HG03469 (cell line): ENCODE results near the gene SLC6A12.

Source experiments
- ATAC-seq: cut with Tn5 transposase; IDR thresholded peaks from one replicate; pipeline ENCODE4 v1.9.1; 2021; ENCODE audit warnings: mild to moderate bottlenecking, moderate library complexity, moderate number of reproducible peaks; ENCODE audit not compliant: unreplicated experiment

SLC6A12 gene

GRCh38 chr12:180445-180844 lies 33.5 kb downstream of the SLC6A12 start:
- ATAC-seq = no peak

GRCh38 chr12:179885-180284 lies 34.1 kb downstream of the SLC6A12 start:
- ATAC-seq = no peak

GRCh38 chr12:179131-179884 lies 34.6 kb downstream of the SLC6A12 start:
- ATAC-seq = no peak

DNA sequence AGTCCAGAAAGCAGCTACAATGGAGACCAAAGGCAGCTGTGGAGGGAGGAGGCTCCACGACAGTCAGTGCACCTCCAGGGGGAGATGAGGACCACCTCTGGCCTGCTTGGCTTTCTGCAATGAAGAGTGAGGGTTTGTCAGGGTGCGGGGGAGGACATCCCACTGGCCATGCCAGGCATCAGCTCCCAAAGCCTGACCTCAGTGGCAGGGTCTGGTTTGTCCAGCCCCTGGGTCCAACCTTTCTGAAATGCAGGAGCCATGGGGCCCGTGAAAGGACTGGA lies 35.2 kb downstream of the SLC6A12 start:
- ATAC-seq = no peak

- no peak for ATAC-seq
Observed at GRCh38 chr12:177980-178828, 35.8 kb downstream of the SLC6A12 start.

DNA sequence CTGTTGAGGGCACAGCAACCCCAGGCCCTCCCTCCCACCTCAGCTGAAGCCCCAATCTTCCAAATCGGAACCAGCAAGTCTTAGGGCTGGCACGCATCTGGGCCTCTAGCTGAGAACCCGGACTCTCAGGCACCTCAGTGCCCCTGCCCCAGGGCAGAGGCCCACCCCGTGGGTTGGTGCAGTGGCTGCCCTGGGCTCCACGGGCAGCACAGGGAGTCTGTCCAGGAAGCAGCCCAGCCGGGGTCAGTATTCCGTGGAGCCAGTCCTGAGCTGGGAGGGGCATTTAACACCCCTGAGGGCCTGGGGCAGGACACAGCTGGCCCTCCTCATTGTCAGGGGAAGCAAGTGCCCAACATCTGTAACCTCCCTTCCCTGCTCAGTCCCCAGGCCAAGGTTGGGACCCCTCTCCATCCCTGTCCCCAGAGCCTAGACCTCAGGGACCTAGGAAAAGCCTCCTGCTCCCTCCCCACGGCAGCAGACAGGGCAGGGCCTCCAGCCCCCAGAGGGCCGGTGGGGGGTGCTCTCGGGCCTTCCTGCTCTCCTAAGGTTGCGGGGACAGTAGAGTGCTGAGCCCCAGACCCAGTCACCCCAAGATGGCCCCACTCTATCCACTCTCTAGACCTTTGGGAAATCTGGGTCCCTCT lies 36.5 kb downstream of the SLC6A12 start:
- ATAC-seq = no peak

DNA sequence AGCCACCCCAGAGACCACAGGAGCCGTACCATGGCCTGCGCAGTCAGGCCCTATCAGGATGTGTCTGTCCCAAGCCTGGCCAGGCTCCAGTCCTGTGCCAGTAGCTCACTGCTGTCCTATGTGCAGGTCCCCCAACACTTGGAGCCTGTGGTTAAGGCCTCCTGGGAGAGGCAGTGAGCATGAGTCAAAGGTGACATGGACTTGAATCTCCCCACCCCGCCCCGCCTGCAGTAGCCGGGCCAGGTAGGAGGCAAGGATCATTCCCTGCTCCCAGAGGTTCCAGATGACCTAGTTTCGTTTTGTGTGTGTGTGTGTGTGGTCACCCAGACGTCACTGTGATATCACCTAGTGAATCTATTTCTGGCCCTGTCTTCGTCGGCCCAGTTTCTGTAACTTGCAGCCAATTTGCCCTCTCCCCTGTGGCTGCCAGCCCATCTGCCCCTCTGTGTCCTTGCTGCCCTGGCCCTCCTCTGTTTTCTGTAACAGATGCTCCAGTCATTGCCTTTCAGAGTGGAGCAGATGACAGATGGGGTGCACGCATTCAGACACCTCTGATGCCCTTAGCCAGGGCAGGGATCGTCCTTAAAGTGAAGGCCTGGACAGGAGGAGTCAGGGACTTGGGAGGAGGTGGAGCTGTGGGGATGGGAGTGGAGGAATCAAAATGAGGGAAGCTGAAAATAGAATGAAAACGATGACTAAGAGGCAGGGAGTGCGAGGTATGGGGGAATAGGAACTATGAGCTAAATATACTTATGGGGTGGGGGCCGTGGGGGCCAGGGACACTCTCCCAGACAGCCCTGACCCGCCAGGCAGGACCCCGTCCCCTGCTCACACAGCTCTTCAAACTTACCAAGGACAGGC lies 37.4 kb downstream of the SLC6A12 start:
- ATAC-seq = no peak

DNA sequence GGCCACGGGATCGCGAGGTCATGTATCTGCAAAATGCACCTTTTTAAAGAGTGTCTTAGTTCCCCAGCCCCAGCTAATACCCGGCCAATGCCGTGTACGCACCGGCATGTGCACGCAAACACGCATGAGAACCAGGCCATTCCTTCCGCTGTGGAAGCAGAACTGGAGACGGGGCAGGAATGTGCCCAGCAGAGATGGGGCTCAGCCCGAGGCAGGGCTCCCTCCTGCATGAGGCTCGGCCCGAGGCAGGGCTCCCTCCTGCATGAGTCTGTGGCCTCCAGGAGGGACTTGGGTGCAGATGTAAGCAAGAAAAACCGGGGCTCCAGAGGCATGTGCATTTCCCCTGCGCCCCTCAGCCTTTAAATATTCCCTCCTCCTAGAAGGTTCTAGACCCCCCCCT lies 38.2 kb downstream of the SLC6A12 start:
- ATAC-seq = no peak

DNA sequence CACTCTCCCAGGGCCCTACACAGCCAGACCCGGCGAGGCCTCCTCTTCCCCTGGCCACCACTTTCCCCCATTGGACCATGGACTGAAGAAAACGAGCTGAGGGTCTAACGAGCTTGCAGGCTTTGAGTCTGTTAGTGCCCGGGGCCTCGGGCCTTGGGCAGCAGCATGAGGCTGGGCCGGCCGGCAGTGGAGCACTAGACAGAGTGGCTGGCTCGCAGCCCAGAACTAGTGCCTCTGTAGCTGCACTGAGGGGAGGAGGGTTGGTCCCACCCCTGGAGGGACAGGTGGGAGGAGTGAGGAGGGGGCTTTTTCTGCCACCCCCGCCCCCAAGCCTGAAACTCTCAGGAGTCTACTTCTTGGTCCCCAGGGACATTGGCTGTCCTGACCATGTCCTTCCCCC lies 38.7 kb downstream of the SLC6A12 start:
- ATAC-seq = no peak

DNA sequence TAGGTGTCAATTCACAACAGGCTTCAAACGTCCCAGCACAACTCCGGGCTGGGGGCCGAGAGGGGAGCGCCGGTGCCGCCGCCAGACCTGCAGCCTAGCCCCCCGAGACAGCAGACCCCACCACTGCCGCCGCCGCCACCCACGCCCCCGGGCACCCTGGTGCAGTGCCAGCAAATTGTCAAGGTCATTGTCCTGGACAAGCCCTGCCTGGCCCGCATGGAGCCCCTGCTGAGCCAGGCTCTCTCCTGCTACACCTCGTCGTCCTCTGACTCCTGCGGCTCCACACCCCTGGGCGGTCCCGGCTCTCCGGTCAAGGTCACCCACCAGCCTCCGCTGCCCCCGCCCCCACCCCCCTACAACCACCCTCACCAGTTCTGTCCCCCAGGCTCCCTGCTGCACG lies 39.4 kb downstream of the SLC6A12 start:
- ATAC-seq = no peak

- ATAC-seq = no peak
Observed at GRCh38 chr12:174124-174523, 39.8 kb downstream of the SLC6A12 start.

GRCh38 chr12:172732-173161 lies 41.2 kb downstream of the SLC6A12 start:
- ATAC-seq = no peak

GRCh38 chr12:171743-172676 lies 41.9 kb downstream of the SLC6A12 start:
- no peak for ATAC-seq

- no peak for ATAC-seq
Observed at GRCh38 chr12:171276-171675, 42.7 kb downstream of the SLC6A12 start.

- ATAC-seq = no peak
Observed at GRCh38 chr12:170371-171225, 43.4 kb downstream of the SLC6A12 start.

DNA sequence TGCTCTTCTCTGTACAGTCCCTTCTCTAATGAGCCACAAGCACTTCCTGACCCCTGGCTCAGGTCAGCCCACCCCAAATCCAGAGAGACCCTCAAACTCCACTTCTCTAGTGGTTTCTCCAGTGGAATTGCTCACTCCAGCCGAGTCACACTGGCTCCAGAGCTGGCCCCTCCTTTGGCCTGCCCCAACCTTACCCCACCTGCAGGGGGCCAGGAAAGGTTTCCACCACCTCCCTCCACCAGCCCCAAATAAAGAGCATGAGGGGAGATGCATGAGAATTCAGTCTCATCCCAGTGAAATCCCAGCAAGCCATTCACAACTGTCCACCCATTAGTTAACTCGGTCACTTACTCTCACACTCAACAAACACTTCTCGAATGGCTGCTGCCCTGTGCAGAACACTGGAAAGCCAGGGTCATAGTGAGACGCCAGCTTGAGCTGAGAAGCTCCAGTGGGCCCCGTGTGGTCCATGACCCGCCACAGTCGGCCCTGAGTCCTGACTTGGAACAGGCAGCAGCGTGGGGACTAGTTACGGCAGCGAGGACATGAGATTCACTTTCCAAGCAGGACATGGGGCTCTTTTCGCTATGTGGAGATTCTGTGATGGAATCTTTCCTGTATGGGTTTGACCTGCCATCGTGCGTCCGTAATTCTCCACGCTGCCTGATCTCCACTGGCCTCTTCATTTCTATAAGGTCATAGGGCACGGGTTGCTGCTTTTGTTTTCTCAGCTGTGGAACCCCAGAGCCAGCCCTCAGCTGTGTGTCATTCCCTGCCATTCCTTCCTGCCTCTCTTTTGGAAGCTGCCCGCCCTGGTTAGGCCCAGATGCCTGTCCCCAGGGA lies 44.2 kb downstream of the SLC6A12 start:
- ATAC-seq = no peak

DNA sequence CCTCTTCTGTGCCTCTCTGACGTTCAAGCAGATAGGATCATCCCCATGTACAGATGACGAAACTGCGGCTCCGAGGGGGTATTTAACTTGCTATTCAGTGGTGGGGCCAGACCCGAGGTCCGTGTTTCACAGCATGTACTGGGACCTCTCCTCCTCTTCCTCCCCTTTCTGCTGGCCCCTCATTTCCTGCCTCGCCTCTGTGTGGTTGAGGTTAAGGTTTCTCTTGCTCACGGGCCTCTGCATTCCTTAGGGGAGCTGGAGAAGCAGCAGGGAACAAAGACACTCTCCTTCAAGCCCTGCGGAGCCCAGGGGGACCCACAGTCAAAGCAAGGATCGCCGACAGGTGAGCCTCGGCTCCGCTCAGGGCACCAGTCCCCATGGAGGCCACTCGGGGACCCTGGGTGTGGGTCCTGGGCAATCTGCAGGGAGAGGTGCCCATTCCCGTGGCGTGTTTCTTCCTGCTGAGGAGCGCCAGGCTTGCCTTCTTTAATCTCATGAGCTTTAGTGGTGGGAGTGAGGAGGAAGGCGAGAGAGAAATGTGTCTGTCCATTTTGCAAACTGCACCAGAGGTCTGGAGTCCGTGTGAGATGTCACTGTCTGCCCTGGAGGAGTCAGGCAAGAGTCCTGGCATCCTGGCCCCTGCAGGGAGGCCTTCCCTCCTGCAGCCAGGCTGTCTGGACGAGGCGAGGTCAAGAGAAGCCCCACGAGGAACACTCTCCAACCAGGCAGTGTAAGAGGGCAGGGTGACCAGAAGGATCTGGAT lies 45.0 kb downstream of the SLC6A12 start:
- ATAC-seq = no peak
